GM12878 (cell line): ENCODE results near the gene XDH. TPM values are rescaled to one million over a fixed set of nuclear protein-coding genes. Genes with fewer than 3 reads are reported as not detected.
A peak's percentile ranks its signal among the peaks of the same experiment; 100 is the strongest.

Source experiments
- ATAC-seq: fragments of 200-7000 bp; cut with Tn5 transposase; 3 replicates; pipeline ENCODE4 v1.9.1; 2020; ENCODE audit warnings: mild to moderate bottlenecking, moderate library complexity
- BruUV-seq: library from RNA; stranded (reverse); fragments of 400-500 nt; replicated peaks from 2 replicates; lab custom pipeline; 2021; lab: Mats Ljungman, UMichigan
- CTCF ChIA-PET: fragments of 300-600 bp; sonication (Branson Sonifier 250); formaldehyde crosslinking; extraction: SDS; loops from one replicate; lab custom pipeline; 2021; ENCODE audit warnings: inconsistent platforms; lab: Yijun Ruan, JAX
- POLR2A ChIA-PET: fragments of 350-600 bp; formaldehyde crosslinking; extraction: SDS; loops from one replicate; lab custom pipeline; 2021; ENCODE audit warnings: inconsistent platforms; lab: Charles Lee
- RAD21 ChIA-PET: fragments of 300-600 bp; sonication (Branson Sonifier 250); formaldehyde crosslinking; loops from one replicate; lab custom pipeline; 2023; ENCODE audit warnings: antibody characterized with exemption; ENCODE audit not compliant: unreplicated experiment; lab: Charles Lee
- SMC1A ChIA-PET: fragments of 300-600 bp; sonication (Branson Sonifier 250); formaldehyde crosslinking; loops from one replicate; lab custom pipeline; 2023; ENCODE audit not compliant: unreplicated experiment, uncharacterized antibody; lab: Charles Lee
- DNase-seq: peaks from one replicate; pipeline ENCODE4 v3.0.0-alpha.2; 2011; ENCODE audit warnings: low read depth, low spot score
- FAIRE-seq: peaks from 3 replicates; lab custom pipeline; 2011; peaks lifted over from hg19 to GRCh38; lab: Jason Lieb, UNC
- H2AFZ ChIP-seq: 2 replicates; pipeline ENCODE4 v1.6.0; 2011; ENCODE audit warnings: low read depth, low read length, control low read depth; ENCODE audit not compliant: control insufficient read depth
- H3K27ac ChIP-seq: 2 replicates; pipeline ENCODE4 v1.5.1; 2011; ENCODE audit warnings: control low read depth; ENCODE audit not compliant: control insufficient read depth, insufficient read depth
- H3K27me3 ChIP-seq, 2 experiments: replicated peaks in 1 of 2; 2 replicates each; pipeline versions ENCODE4 v1.6.0 to v1.6.1; 2011; ENCODE audit warnings: low read length in 1 of 2; ENCODE audit not compliant: control insufficient read depth in 2 of 2, insufficient read depth in 2 of 2
- H3K36me3 ChIP-seq, 2 experiments: 2 replicates each; pipeline ENCODE4 v1.5.1; 2011; ENCODE audit warnings: low read length in 1 of 2; ENCODE audit not compliant: control insufficient read depth in 2 of 2, insufficient read depth in 2 of 2
- H3K4me1 ChIP-seq: 2 replicates; pipeline ENCODE4 v1.6.1; 2011; ENCODE audit warnings: mild to moderate bottlenecking, low read length, moderate library complexity, mixed read lengths; ENCODE audit not compliant: control insufficient read depth, insufficient read depth
- H3K4me2 ChIP-seq: 2 replicates; pipeline ENCODE4 v1.6.0; 2011; ENCODE audit warnings: control low read depth; ENCODE audit not compliant: control insufficient read depth, insufficient read depth
- H3K4me3 ChIP-seq: fragments of 200-600 bp; sonication (generic); 2 replicates; pipeline ENCODE4 v1.5.1; 2016
- H3K79me2 ChIP-seq: 2 replicates; pipeline ENCODE4 v1.6.0; 2011; ENCODE audit warnings: low read length; ENCODE audit not compliant: control insufficient read depth, insufficient read depth
- H3K9ac ChIP-seq: 2 replicates; pipeline ENCODE4 v1.8.0; 2011; ENCODE audit warnings: low read length, control low read depth, mixed read lengths; ENCODE audit not compliant: control insufficient read depth, insufficient read depth
- H3K9me3 ChIP-seq: replicated peaks from 3 replicates; pipeline ENCODE4 v1.5.1; 2011; ENCODE audit warnings: mild to moderate bottlenecking, low read length; ENCODE audit not compliant: control insufficient read depth, insufficient read depth
- H4K20me1 ChIP-seq: 2 replicates; pipeline ENCODE4 v1.6.0; 2011; ENCODE audit not compliant: control insufficient read depth, insufficient read depth
- CBX3 ChIP-seq: fragments of 200-600 bp; sonication (generic); IDR thresholded peaks from 2 replicates; pipeline ENCODE4 v1.6.1; 2016; ENCODE audit warnings: low read depth, borderline replicate concordance
- CREM ChIP-seq: IDR thresholded peaks from 2 replicates; pipeline ENCODE4 v1.6.1; 2014; ENCODE audit warnings: antibody characterized with exemption, low read depth
- IKZF1 ChIP-seq: fragments of 450-650 bp; conservative IDR thresholded peaks from 2 replicates; pipeline ENCODE4 v1.6.1; 2017; ENCODE audit warnings: antibody characterized with exemption, mild to moderate bottlenecking
- RAD21 ChIP-seq: IDR thresholded peaks from 2 replicates; pipeline ENCODE4 v1.6.1; 2011; ENCODE audit warnings: mild to moderate bottlenecking, low read depth, low read length, moderate library complexity; ENCODE audit not compliant: insufficient read depth
- RFX5 ChIP-seq: IDR thresholded peaks from 2 replicates; pipeline ENCODE4 v1.6.1; 2011; ENCODE audit warnings: low read depth, low read length, improper control_type of control experiment
- SRF ChIP-seq, 2 experiments: IDR thresholded peaks; 2 replicates each; pipeline ENCODE4 v1.6.1; 2011; ENCODE audit warnings: low read depth in 2 of 2, low read length in 2 of 2, mild to moderate bottlenecking in 1 of 2, moderate library complexity in 1 of 2
- WGBS: methylation state at CpG from one replicate; pipeline ENCODE4 v1.1.6; 2016; ENCODE audit warnings: low lambda C conversion rate; ENCODE audit not compliant: insufficient replicate concordance, insufficient coverage; ENCODE audit errors: missing lambda C conversion rate; 5-methylcytosine and 5-hydroxymethylcytosine counted together
- in situ Hi-C: fragments of 300-500 bp; cut with MboI; formaldehyde crosslinking; loops from 9 replicates; pipeline ENCODE4 v1.14.3; 2018; ENCODE audit warnings: mixed read lengths
- intact Hi-C: fragments of 100-400 bp; cut with micrococcal nuclease; formaldehyde crosslinking; loops from one replicate; pipeline ENCODE4 v1.14.2; 2022; ENCODE audit not compliant: unreplicated experiment
- polyA plus RNA-seq, 11 experiments: library from polyadenylated mRNA; depleted of rRNA in 4 of 11; unstranded in 6 of 11; stranded (reverse) in 5 of 11; fragments of >200 nt; fragmentation: Nextera tagmentation in 4 of 11; fragmentation: Illumina TruSeq in 1 of 11; extraction: Ambion mirVana in 4 of 11; extraction: Trizol in 1 of 11; gene quantifications; 1 replicate in 1 of 11; 2 replicates in 10 of 11; pipeline versions ENCODE4 v1.2.1 to v1.2.3, GENCODE V29; 2011 to 2016; ENCODE audit warnings: inconsistent platforms in 2 of 11, missing spikeins in 2 of 11, low read depth in 1 of 11
- total RNA-seq, 4 experiments: library from RNA; depleted of rRNA in 3 of 4; stranded (reverse); fragments of >200 nt in 3 of 4; fragmentation: Illumina TruSeq in 1 of 4; extraction: Trizol in 1 of 4; gene quantifications; 2 replicates each; pipeline versions ENCODE4 v1.2.1 to v1.2.3, GENCODE V29; 2013 to 2021
- TF ChIP-seq, protein P1 (sequence below): fragments of 450-650 bp; IDR thresholded peaks from 2 replicates; pipeline ENCODE4 v1.6.1; 2014; ENCODE audit warnings: mild to moderate bottlenecking
- TF ChIP-seq, protein P2 (sequence below), 3 experiments: IDR thresholded peaks in 2 of 3; conservative IDR thresholded peaks in 1 of 3; 2 replicates each; pipeline ENCODE4 v1.5.1; 2011; ENCODE audit warnings: low read depth in 3 of 3, low read length in 3 of 3, mild to moderate bottlenecking in 3 of 3, control low read depth in 2 of 3, moderate library complexity in 2 of 3, inconsistent platforms in 1 of 3, mixed read lengths in 1 of 3; ENCODE audit not compliant: control insufficient read depth in 2 of 3, insufficient read depth in 1 of 3; ENCODE audit errors: extremely low read depth in 1 of 3

The XDH gene
- total and polyA plus RNA-seq, 10 of the 15 experiments (the other 5 are each of a cell fraction or from before 2014, with no cell fraction given) = 0.01 TPM; not detected in 9

DNA sequence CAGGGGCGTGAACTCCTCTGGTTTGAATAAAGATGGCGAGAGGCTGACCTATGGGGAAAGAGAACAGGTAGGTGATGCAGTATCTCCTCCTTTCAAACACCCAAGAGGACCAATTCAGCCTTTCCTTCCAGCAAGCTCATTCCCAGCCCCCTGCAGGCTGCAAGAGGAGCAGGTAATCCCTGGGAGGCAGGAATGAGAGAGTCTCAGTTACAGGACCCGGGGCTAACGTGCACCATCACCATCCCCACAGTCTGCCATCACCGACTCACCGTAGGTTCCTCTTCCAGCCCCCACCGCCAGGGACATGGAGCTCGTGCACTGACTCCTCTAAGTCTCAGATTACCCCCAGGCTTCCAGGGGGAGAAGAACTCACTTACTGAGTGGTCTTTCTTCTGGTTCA lies 26.7 kb downstream of the XDH start:
- CTCF ChIA-PET = interaction anchor here (1.1 kb wide), 1 partner anchor 37 kb away, joined by 3 read pairs; no protein-coding TSS in a partner anchor
- in situ Hi-C loops (no loop called here), intact Hi-C loops (no loop called here)
- Histone ChIP-seq H2AFZ (no peak overlapping the region), H3K4me1 (no peaks in the 10 kb centered on the region), H4K20me1 (no peaks in the 10 kb centered on the region), H3K9ac (no peak overlapping the region), H3K27ac (no peak overlapping the region), H3K27me3 (no peaks in the 10 kb centered on the region; a peak in 1 of 4 replicates), H3K4me2 (no peak overlapping the region), H3K36me3 (no peaks in the 10 kb centered on the region), H3K4me3 (no peak overlapping the region), H3K79me2 (no peaks in the 10 kb centered on the region), H3K9me3 (no peaks in the 10 kb centered on the region)
- POLR2A ChIA-PET = no interaction called here
- ATAC-seq (no peak), FAIRE-seq (no peak), DNase-seq (no peak)
- TF ChIP-seq RFX5 (no peak), IKZF1 (no peak), CBX3 (no peak), CREM (no peak), SRF (IDR thresholded peaks at IDR 0.05; ENCODE audit: low read depth in 2 of 2, low read length in 2 of 2) (no peak)
- TF ChIP-seq, protein P1, sequence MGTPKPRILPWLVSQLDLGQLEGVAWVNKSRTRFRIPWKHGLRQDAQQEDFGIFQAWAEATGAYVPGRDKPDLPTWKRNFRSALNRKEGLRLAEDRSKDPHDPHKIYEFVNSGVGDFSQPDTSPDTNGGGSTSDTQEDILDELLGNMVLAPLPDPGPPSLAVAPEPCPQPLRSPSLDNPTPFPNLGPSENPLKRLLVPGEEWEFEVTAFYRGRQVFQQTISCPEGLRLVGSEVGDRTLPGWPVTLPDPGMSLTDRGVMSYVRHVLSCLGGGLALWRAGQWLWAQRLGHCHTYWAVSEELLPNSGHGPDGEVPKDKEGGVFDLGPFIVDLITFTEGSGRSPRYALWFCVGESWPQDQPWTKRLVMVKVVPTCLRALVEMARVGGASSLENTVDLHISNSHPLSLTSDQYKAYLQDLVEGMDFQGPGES = no peak
- RAD21 ChIA-PET = no interaction called here
- SMC1A ChIA-PET = no interaction called here
- BruUV-seq = no TSS peak
- 45% methylated on average over 8 of the region's 8 CpGs for WGBS

DNA sequence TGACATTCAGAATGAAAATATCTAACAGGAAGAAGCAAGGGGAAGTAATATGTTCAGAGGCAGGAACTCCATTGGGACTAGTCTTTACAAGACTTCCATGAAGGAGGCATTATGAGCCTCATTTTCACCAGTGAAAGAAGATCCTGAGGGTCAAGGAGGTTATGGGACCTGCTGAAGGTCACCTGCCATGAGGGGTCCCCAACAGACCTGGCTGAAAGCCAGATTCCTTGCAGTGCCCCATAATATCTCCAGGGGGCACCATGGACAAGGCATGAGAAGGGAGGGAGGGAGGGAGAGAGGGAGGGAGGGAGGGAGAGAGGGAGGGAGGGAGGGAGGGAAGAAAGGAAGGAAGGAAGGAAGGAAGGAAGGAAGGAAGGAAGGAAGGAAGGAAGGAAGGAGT lies 27.9 kb downstream of the XDH start:
- Histone ChIP-seq H3K9ac (no peak overlapping the region), H3K36me3 (no peaks in the 10 kb centered on the region), H4K20me1 (no peaks in the 10 kb centered on the region), H3K4me1 (no peaks in the 10 kb centered on the region), H3K4me2 (no peak overlapping the region), H3K27me3 (no peaks in the 10 kb centered on the region; a peak in 1 of 4 replicates), H3K79me2 (no peaks in the 10 kb centered on the region), H3K9me3 (no peaks in the 10 kb centered on the region), H2AFZ (no peak overlapping the region), H3K27ac (no peak overlapping the region), H3K4me3 (no peak overlapping the region)
- no peak for ATAC-seq
- intact Hi-C loops (no loop called here), in situ Hi-C loops (no loop called here)
- RAD21 ChIA-PET = no interaction called here
- FAIRE-seq = no peak
- CTCF ChIA-PET = no interaction called here
- no peak for TF ChIP-seq RAD21
- TF ChIP-seq, protein P2, sequence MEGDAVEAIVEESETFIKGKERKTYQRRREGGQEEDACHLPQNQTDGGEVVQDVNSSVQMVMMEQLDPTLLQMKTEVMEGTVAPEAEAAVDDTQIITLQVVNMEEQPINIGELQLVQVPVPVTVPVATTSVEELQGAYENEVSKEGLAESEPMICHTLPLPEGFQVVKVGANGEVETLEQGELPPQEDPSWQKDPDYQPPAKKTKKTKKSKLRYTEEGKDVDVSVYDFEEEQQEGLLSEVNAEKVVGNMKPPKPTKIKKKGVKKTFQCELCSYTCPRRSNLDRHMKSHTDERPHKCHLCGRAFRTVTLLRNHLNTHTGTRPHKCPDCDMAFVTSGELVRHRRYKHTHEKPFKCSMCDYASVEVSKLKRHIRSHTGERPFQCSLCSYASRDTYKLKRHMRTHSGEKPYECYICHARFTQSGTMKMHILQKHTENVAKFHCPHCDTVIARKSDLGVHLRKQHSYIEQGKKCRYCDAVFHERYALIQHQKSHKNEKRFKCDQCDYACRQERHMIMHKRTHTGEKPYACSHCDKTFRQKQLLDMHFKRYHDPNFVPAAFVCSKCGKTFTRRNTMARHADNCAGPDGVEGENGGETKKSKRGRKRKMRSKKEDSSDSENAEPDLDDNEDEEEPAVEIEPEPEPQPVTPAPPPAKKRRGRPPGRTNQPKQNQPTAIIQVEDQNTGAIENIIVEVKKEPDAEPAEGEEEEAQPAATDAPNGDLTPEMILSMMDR (IDR thresholded peaks at IDR 0.05 in 2 of 3, conservative IDR thresholded peaks at IDR 0.05 in 1 of 3; ENCODE audit: control insufficient read depth in 2 of 3, extremely low read depth in 1 of 3, insufficient read depth in 1 of 3, low read depth in 3 of 3, low read length in 3 of 3) = 0 out of 6 replicates have a peak, but pooled peaks of 1 of the 3 experiments have one; percentile 4
- BruUV-seq = no TSS peak
- no peak for DNase-seq
- POLR2A ChIA-PET = no interaction called here
- SMC1A ChIA-PET = no interaction called here
